Sigmoid colon (tissue), 4 donors: ENCODE data around the gene ATP10A.

Experiments
- CTCF ChIP-seq, 4 experiments: fragments of 450-650 bp in 3 of 4; fragments of 200-600 bp in 1 of 4; IDR thresholded peaks; one replicate each; pipeline ENCODE4 v1.5.1; 2016 to 2019; ENCODE audit warnings: antibody characterized with exemption in 4 of 4, mild to moderate bottlenecking in 3 of 4, moderate library complexity in 2 of 4
- POLR2AphosphoS5 ChIP-seq, 4 donors: sonication (generic); formaldehyde crosslinking; IDR thresholded peaks; one replicate each; pipeline ENCODE4 v1.6.1; 2017; ENCODE audit warnings: antibody characterized with exemption in 4 of 4

GRCh38 chr15:25797511-25797935 lies 65.6 kb downstream of the ATP10A start:
- TF ChIP-seq CTCF (IDR thresholded peaks at IDR 0.05) = no peak
- no peak for TF ChIP-seq POLR2AphosphoS5 (IDR thresholded peaks at IDR 0.05)
